ENCODE results near the gene TMEM98.

DNA sequence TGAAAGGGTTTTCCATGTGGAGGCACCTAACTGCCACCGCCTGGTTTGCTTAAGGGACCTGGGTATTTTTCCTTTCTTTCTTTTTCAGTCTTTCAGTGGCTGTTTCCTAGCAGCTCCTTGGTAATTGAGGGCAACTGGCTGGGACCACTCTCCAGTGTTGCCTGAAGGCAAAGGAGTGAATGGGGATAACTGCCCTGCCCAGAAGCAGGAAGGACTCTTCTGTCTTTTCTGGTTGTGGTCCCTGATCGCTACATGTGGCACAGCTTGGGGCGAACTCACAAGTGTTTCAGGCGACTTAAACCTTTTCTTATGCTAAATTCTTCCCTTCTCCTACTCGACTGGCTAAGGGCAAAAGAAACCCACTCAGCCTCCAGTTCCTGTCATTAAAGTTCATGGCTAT lies 10.1 kb upstream of the TMEM98 start:
- TF ChIP-seq, protein P1, sequence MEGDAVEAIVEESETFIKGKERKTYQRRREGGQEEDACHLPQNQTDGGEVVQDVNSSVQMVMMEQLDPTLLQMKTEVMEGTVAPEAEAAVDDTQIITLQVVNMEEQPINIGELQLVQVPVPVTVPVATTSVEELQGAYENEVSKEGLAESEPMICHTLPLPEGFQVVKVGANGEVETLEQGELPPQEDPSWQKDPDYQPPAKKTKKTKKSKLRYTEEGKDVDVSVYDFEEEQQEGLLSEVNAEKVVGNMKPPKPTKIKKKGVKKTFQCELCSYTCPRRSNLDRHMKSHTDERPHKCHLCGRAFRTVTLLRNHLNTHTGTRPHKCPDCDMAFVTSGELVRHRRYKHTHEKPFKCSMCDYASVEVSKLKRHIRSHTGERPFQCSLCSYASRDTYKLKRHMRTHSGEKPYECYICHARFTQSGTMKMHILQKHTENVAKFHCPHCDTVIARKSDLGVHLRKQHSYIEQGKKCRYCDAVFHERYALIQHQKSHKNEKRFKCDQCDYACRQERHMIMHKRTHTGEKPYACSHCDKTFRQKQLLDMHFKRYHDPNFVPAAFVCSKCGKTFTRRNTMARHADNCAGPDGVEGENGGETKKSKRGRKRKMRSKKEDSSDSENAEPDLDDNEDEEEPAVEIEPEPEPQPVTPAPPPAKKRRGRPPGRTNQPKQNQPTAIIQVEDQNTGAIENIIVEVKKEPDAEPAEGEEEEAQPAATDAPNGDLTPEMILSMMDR (IDR thresholded peaks at IDR 0.05): no peak
- TF ChIP-seq POLR2A (IDR thresholded peaks at IDR 0.05) (no peak), POLR2AphosphoS5 (IDR thresholded peaks at IDR 0.05) (no peak), EP300 (IDR thresholded peaks at IDR 0.05) (no peak)

All from sigmoid colon (tissue), 4 donors.